Measurements from ENCODE around the gene MCMBP.

MCMBP gene

DNA sequence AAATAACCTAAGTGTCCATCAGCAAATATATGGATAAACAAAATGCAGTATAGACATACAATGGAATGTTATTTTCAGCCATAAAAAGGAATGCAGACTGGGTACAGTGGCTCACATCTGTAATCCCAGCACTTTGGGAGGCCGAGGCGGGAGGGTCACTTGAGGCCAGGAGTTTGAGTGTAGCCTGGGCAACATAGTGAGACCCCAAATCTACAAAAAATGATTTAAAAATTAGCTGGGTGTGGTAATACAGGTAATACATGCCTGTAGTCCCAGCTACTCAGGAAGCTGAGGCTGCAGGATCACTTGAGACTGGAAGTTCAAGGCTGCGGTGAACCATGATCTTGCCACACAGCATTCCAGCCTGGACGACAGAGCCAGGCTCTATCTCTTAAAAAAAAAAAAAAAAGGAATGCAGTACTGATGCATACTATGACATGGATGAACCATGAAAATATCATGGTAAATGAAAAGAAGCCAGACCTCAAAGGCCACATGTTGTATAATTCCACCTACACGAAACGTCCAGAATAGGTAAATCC, 6.9 kb downstream of the MCMBP start:
- TF ChIP-seq, protein P1, sequence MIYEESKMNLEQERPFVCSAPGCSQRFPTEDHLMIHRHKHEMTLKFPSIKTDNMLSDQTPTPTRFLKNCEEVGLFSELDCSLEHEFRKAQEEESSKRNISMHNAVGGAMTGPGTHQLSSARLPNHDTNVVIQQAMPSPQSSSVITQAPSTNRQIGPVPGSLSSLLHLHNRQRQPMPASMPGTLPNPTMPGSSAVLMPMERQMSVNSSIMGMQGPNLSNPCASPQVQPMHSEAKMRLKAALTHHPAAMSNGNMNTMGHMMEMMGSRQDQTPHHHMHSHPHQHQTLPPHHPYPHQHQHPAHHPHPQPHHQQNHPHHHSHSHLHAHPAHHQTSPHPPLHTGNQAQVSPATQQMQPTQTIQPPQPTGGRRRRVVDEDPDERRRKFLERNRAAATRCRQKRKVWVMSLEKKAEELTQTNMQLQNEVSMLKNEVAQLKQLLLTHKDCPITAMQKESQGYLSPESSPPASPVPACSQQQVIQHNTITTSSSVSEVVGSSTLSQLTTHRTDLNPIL (CRISPR knock-in tag; IDR thresholded peaks at IDR 0.05; ENCODE audit: low read depth) = no peak
- TF ChIP-seq ZC3H10 (CRISPR knock-in tag; IDR thresholded peaks at IDR 0.05) = no peak
- TF ChIP-seq, protein P2, sequence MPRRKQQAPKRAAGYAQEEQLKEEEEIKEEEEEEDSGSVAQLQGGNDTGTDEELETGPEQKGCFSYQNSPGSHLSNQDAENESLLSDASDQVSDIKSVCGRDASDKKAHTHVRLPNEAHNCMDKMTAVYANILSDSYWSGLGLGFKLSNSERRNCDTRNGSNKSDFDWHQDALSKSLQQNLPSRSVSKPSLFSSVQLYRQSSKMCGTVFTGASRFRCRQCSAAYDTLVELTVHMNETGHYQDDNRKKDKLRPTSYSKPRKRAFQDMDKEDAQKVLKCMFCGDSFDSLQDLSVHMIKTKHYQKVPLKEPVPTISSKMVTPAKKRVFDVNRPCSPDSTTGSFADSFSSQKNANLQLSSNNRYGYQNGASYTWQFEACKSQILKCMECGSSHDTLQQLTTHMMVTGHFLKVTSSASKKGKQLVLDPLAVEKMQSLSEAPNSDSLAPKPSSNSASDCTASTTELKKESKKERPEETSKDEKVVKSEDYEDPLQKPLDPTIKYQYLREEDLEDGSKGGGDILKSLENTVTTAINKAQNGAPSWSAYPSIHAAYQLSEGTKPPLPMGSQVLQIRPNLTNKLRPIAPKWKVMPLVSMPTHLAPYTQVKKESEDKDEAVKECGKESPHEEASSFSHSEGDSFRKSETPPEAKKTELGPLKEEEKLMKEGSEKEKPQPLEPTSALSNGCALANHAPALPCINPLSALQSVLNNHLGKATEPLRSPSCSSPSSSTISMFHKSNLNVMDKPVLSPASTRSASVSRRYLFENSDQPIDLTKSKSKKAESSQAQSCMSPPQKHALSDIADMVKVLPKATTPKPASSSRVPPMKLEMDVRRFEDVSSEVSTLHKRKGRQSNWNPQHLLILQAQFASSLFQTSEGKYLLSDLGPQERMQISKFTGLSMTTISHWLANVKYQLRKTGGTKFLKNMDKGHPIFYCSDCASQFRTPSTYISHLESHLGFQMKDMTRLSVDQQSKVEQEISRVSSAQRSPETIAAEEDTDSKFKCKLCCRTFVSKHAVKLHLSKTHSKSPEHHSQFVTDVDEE (CRISPR knock-in tag; IDR thresholded peaks at IDR 0.05) = no peak
- TF ChIP-seq SNAI2 (CRISPR knock-in tag; IDR thresholded peaks at IDR 0.05) = no peak
- no peak for TF ChIP-seq PPARA (CRISPR knock-in tag; IDR thresholded peaks at IDR 0.05; ENCODE audit: borderline replicate concordance)
- TF ChIP-seq GLIS3 (CRISPR knock-in tag; IDR thresholded peaks at IDR 0.05) = no peak
- TF ChIP-seq TCF4 (CRISPR knock-in tag; IDR thresholded peaks at IDR 0.05; ENCODE audit: borderline replicate concordance) = no peak
- TF ChIP-seq CSDC2 (CRISPR knock-in tag; IDR thresholded peaks at IDR 0.05) = no peak
- TF ChIP-seq, protein P3, sequence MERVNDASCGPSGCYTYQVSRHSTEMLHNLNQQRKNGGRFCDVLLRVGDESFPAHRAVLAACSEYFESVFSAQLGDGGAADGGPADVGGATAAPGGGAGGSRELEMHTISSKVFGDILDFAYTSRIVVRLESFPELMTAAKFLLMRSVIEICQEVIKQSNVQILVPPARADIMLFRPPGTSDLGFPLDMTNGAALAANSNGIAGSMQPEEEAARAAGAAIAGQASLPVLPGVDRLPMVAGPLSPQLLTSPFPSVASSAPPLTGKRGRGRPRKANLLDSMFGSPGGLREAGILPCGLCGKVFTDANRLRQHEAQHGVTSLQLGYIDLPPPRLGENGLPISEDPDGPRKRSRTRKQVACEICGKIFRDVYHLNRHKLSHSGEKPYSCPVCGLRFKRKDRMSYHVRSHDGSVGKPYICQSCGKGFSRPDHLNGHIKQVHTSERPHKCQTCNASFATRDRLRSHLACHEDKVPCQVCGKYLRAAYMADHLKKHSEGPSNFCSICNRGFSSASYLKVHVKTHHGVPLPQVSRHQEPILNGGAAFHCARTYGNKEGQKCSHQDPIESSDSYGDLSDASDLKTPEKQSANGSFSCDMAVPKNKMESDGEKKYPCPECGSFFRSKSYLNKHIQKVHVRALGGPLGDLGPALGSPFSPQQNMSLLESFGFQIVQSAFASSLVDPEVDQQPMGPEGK (CRISPR knock-in tag; IDR thresholded peaks at IDR 0.05; ENCODE audit: borderline replicate concordance) = no peak
- no peak for ATAC-seq

DNA sequence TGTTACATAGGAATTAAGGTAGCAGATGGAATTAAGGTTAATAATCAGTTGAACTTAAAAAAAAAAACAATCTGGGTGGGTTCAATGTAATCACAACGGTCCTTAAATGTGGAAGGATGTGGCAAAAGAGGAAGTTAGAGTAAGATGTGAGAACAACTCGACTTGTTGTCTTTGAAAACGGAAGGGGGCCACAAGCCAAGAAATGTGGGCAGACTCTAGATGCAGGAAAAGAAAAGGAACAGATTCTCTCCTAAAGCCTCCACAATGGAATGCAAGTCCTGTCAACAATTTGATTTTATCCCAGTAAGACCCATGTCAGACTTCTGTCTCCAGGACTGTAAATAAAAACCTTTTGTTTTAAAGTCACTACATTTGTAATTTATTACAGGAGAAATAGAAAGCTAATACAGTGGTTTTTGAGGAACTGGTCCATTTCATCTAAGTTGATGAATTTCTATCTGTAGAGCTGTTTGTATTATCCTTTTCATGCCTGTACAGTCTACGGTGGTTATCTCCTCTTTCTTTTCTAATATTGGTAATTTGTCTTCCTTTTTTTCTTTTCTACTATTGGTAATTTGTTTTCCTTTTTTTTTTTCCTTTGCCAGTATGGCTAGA, 8.6 kb downstream of the MCMBP start:
- TF ChIP-seq SNAI2 (CRISPR knock-in tag; IDR thresholded peaks at IDR 0.05) (no peak), ARNTL (CRISPR knock-in tag; IDR thresholded peaks at IDR 0.05; ENCODE audit: borderline replicate concordance, low read depth) (no peak), ISL1 (CRISPR knock-in tag; IDR thresholded peaks at IDR 0.05) (no peak), ZFP3 (CRISPR knock-in tag; IDR thresholded peaks at IDR 0.05) (no peak)
- no peak for ATAC-seq

DNA sequence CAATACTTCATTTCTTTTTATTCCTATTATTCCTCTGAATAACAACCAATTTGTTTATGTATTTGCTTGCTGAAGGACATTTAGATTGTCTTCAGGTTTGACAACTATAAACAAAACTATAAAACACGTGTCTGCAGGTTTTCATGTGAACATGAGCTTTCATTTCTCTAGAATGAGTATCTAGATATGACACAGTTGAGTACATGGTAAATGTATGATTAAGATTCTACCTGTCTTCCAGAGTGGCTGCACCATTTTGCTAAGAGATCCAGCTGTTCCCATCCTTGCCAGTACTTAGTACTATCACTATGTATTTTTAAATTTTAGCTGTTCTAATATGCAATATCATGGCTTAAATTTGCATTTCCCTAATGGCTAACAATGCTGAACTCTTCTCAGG, 10.1 kb downstream of the MCMBP start:
- TF ChIP-seq ZNF565 (CRISPR knock-in tag; conservative IDR thresholded peaks at IDR 0.05; ENCODE audit: low read depth) = no peak
- TF ChIP-seq ARNTL (CRISPR knock-in tag; IDR thresholded peaks at IDR 0.05; ENCODE audit: borderline replicate concordance, low read depth) = no peak
- TF ChIP-seq, protein P1 (CRISPR knock-in tag; IDR thresholded peaks at IDR 0.05; ENCODE audit: low read depth) = no peak
- TF ChIP-seq CSDC2 (CRISPR knock-in tag; IDR thresholded peaks at IDR 0.05) = no peak
- ATAC-seq = no peak

DNA sequence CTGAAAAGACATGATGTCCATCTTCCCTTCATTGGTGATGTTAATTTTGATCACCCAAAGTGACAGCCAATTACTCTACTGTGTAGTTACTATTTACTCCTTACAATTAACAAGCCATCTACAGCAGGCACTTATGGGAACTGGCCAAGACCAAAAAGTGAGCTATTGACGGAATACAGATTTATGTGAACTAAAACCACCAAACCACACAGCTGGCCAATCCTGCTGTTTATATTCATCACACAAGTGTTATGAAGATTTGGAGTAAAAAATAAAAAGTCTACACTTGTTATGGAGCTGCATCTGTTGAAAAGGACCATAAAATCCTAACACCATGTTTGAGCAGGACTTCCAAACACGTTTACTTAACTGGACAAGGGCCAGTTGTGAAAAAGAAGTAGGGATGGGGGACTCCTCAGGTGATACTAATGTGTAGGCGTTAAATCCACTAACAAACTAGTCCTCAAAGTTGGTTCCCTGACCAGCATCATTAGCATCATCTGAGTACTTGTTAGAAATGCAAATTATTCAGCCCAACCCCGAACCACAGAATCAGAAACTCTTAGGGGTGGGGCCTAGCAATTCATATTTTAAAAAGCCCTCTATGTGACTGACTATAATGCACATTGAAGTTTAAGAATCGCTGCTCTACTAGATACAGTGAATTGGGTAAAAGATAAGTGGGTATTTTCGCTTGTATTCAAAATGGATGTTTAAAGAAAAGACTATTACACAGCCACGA, 11.6 kb downstream of the MCMBP start:
- no peak for ATAC-seq
- TF ChIP-seq GLIS3 (CRISPR knock-in tag; IDR thresholded peaks at IDR 0.05) (no peak), ZFP3 (CRISPR knock-in tag; IDR thresholded peaks at IDR 0.05) (no peak), ZFP30 (CRISPR knock-in tag; IDR thresholded peaks at IDR 0.05) (no peak), CSDC2 (CRISPR knock-in tag; IDR thresholded peaks at IDR 0.05) (no peak), BACH2 (CRISPR knock-in tag; IDR thresholded peaks at IDR 0.05; ENCODE audit: borderline replicate concordance) (no peak), ZNF8 (CRISPR knock-in tag; IDR thresholded peaks at IDR 0.05) (no peak), RARB (CRISPR knock-in tag; IDR thresholded peaks at IDR 0.05) (no peak), ZNF70 (CRISPR knock-in tag; IDR thresholded peaks at IDR 0.05) (no peak)
- TF ChIP-seq, protein P3 (CRISPR knock-in tag; IDR thresholded peaks at IDR 0.05; ENCODE audit: borderline replicate concordance) = no peak
- TF ChIP-seq, protein P4, sequence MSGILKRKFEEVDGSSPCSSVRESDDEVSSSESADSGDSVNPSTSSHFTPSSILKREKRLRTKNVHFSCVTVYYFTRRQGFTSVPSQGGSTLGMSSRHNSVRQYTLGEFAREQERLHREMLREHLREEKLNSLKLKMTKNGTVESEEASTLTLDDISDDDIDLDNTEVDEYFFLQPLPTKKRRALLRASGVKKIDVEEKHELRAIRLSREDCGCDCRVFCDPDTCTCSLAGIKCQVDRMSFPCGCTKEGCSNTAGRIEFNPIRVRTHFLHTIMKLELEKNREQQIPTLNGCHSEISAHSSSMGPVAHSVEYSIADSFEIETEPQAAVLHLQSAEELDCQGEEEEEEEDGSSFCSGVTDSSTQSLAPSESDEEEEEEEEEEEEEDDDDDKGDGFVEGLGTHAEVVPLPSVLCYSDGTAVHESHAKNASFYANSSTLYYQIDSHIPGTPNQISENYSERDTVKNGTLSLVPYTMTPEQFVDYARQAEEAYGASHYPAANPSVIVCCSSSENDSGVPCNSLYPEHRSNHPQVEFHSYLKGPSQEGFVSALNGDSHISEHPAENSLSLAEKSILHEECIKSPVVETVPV (CRISPR knock-in tag; IDR thresholded peaks at IDR 0.05) = no peak
- TF ChIP-seq, protein P1 (CRISPR knock-in tag; IDR thresholded peaks at IDR 0.05; ENCODE audit: low read depth) = no peak
- TF ChIP-seq, protein P5, sequence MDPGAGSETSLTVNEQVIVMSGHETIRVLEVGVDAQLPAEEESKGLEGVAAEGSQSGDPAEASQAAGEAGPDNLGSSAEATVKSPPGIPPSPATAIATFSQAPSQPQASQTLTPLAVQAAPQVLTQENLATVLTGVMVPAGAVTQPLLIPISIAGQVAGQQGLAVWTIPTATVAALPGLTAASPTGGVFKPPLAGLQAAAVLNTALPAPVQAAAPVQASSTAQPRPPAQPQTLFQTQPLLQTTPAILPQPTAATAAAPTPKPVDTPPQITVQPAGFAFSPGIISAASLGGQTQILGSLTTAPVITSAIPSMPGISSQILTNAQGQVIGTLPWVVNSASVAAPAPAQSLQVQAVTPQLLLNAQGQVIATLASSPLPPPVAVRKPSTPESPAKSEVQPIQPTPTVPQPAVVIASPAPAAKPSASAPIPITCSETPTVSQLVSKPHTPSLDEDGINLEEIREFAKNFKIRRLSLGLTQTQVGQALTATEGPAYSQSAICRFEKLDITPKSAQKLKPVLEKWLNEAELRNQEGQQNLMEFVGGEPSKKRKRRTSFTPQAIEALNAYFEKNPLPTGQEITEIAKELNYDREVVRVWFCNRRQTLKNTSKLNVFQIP (CRISPR knock-in tag; IDR thresholded peaks at IDR 0.05; ENCODE audit: borderline replicate concordance, low read depth) = no peak
